GM21526 (cell line): Measurements from ENCODE around the gene ADCY10.
"Not testable (repeated sequence)": the region's sequence is repeated elsewhere in the genome, so short reads cannot be mapped to it uniquely, and the experiment has no call there.

ENCODE experiments used
- ATAC-seq: cut with Tn5 transposase; IDR thresholded peaks from one replicate; pipeline ENCODE4 v1.9.1; 2021; ENCODE audit warnings: moderate library complexity; ENCODE audit not compliant: unreplicated experiment, low FRiP score

The ADCY10 gene

DNA sequence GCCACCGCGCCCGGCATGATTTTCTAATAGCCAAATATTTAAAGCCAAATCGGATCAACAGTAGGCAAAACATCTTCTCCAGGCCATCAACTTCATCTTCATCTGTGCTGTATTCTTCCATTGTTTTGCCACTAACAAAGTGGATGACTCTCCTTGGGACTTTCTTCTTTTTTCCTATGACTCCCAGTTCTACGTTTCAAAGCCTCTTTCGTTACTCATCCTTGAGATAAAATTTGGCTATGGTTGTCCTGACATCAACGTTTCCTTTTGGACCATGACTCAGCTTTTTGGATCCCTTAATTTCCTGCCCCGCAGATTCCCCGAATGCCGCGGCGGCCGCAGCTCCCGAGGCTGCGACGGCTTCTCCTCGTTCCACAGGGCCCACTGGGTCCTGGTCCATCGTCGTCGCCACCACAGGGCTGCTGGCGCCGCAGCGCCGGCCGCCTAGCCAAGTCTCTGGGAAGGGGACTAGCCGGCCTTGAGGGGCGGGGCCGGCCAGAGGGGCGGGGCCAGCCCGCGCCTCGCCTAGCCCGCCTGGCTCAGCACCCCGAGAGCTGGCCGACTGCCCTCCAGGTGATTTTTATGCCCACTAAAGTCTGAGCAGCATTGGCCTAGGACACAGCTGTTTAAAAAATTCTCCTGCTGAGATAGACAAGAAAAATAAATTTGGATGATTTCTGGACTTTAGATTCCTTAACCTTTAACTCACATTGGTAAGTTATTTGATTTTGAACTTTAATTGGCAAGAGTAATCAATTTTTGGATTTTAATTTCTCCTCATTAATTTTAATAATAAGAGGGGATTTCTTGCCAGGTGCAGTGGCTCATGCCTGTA, 93.9 kb downstream of the ADCY10 start:
- peak; percentile 71 for ATAC-seq

DNA sequence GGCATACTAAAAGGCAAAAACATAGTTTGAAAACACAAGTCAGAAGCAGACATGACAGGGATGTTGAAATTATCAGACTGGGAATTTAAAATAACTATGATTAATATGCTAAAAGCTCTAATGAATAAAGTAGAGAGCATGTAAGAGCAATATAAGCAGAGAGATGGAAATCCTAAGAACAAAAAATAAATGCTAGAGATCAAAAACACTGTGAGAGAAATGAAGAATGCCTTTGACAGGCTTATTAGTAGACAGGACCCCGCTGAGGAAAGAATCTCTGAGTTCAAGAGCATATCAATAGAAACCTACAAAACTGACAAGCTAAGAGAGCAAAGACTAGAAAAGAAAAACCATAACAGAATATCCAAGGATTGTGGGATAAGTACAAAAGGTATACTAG, 98.3 kb downstream of the ADCY10 start:
- no peak for ATAC-seq

DNA sequence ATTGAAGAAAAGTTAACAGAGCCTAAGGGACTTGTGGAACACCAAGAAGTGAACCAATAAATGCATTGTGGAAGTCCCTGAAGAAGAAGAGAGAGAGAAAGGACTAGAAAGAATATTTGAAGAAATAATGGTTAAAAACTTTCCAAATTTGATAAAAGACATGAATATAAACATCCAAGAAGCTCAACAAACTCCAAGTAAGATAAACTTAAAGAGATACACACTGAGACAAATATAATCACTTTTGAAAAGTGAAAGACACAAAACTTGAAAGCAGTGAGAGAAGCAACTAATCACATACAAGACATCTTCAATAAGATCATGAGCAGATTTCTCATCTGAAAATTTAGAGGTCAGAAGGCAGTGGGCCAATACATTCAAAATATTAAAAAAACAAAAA, 101.0 kb downstream of the ADCY10 start:
- ATAC-seq, result no peak

DNA sequence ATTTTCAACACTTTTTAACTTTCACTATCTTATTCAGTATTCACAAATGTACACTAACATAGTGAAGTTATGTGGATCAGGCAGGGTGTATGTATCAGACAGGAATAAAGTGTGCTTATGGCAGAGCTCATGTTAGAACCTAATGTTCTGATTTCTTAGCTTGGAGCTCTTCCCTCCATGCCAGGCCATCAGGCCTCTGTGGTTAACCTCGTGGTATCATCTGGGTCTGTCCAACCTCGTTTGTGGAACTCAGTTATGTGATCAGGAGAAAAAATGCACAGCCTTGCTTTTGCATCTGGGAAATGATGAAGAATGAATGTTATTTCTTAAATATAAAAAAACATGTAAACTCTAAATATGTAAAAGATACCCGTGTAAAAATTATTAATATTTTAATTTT, 105.2 kb downstream of the ADCY10 start:
- ATAC-seq, result no peak

DNA sequence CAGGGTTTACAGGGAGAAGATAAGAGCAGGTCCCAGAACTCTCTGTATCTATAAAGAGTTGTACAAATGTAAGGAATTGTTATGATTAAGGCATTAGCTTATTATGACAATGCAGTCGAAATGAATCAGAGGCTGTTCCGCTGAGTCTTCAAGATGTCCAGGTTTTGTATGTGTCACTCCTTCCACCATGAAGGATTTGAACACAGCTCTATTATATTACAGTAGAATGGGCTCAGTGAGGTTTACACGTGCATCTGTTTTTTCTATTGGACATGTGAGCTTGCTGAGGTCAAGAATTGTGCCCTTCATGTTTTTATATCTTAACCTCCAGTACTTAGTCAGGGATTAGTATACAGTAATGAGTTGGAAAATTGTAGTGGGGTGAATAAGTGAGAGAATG, 105.8 kb downstream of the ADCY10 start:
- no peak for ATAC-seq

DNA sequence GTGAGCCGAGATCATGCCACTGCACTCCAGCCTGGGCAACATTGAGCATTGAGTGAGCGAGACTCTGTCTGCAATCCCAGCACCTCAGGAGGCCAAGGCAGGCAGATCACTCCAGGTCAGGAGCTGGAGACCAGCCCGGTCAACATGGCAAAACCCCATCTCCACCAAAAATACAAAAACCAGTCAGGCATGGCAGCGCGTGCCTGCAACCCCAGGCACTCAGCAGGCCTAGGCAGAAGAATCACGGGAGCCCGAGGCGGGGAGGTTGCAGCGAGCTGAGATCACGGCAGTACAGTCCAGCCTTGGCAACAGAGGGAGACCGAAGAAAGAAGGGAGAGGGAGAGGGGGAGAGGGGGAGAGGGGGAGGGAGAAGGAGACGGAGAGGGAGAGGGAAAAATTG, 107.3 kb downstream of the ADCY10 start:
- ATAC-seq, result not testable (repeated sequence)

DNA sequence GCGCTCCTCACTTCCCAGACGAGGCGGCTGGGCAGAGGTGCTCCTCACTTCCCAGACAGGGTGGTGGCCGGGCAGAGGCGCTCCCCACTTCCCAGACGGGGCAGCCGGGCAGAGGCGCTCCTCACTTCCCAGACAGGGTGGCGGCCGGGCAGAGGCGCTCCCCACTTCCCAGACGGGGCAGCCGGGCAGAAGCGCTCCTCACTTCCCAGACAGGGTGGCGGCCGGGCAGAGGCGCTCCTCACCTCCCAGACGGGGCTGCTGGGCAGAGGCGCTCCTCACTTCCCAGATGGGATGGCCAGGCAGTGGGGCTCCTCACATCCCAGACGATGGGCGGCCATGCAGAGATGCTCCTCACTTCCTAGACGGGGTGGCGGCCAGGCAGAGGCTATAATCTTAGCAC, 107.7 kb downstream of the ADCY10 start:
- ATAC-seq, result not testable (repeated sequence)

DNA sequence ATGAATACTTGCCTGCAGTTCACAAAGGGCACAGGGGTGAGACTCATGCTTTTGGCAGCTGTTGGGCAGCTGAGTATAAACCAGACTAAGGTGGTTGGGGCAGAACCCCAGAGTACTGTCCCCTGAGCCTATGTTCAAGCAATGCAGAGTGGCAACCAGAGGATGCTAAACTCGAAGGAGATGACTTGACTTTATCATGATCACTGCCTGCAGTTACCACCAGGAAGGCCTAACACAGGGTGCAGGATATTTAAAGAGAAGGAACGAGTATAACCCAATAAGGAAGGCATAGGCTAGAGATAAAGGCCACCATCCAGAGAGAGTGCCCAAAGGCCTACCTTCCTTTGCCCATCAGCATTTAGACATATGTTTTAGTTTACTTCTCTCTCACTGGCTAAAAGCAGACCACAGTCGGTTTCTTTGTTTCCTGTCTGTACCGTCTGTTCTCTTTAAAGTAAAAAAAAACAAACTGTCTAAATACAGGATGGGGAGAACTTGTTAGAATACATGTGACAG, 108.8 kb downstream of the ADCY10 start:
- no peak for ATAC-seq

DNA sequence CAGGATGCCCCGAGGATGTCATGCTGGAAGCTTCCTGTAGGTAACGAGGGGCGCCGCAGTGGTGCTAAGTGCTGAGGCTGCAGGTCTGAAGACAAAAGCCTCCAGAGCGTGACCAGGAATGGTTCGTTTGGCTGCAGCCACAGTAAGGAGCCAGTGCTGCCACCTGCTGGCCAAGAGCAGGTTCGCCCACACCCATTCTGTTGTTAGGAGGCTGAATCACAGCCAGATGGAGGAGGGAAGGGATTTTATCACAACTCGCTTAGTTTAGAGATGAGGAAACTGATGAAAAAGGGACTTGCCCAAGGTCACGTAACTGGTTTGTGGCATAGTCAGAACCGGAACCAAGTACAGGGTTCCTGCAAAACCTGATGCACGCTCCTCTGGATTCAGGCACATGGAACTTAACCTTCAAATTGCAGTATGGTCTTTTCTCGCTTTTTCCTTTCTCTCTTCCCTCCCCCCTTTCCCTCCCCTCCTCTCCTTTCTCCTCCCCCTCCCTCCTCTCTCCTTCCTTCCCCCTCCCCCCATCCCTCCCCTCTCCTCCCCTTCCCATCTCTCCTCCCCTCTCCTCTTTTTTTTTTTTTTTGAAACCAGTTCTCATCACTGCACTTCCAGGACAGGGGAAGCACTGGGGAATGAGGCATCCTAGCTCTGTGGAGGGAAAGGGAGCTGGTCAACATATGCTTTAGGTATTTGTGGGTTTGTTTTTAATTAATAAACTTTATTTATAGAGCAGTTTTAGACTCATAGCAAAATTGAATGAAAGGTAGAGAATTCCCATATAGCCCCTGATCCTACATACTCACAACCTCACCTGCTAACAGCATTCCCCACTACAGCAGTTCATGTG, 110.4 kb downstream of the ADCY10 start:
- peak; percentile 97 for ATAC-seq

DNA sequence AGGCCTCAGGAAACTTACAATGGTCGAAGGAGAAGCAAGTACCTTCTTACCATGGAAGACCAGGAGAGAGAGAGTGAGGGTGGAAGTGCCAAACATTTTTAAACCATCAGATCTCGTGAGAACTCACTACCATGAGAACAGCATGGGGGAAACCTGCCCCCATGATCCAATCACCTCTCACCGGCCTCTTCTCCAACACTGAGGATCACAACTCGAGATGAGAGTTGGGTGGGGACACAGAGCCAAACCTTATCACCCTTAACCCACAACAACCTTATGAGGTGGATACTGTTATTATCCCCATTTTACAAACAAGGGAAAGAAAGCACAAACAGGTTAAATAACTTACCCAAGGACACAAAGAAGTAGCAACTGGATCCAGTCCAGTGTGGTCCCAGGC, 111.7 kb downstream of the ADCY10 start:
- no peak for ATAC-seq

DNA sequence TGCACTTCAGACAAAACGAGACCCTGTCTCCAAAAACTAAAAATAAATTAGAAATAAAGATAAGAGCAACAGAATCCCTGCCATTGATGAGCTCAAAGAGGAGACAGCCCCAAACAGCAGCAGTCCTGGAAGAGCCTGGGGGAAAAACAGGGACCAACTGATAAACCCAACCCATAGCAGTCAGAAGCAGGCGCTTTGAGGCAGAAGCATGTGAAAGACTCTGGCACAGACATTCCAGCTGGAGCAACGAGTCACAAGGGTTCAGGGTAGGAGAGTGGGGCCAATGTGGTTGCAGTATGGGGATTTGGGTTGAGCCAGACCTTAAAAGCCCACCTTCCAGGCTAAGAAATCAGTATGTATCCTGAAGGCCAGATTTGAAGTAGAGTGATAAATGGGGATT, 113.7 kb downstream of the ADCY10 start:
- ATAC-seq, result no peak

DNA sequence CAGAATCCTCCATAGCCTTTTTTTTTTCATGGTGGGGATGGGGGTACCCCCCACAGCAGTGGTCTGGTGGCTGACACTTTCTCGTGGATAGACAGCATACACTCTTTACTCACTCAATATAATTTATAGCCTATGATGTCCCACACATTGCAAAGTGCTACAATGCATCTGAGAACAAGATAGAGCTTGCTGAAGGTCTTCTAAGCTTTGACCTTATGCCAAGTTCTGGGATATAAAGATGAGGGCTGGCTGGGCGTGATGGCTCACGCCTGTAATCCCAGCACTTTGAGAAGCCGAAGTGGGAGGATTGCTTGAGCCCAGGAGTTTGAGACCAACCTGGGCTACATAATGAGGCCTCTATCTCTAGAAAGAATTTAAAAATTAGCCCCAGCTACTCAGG, 114.2 kb downstream of the ADCY10 start:
- no peak for ATAC-seq

DNA sequence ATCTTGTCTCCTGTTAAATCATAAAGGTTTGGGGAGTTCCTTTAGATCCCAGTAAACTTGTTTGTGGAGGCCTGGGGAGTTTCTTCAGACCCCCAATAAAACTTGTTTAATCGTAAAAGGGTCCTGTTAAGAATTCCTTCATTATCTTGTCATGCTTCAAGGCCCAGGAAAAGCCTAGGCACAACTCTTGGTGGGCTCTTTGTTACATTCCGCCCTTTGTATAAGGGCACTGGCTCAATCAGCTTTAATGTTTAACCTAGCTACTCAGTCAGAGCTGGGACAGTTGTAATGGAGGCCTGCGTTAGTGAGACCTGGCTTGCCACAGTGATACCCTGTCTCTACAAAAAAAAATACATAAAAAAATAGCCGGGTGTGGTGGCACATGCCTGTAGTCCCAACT, 115.0 kb downstream of the ADCY10 start:
- ATAC-seq, result no peak

DNA sequence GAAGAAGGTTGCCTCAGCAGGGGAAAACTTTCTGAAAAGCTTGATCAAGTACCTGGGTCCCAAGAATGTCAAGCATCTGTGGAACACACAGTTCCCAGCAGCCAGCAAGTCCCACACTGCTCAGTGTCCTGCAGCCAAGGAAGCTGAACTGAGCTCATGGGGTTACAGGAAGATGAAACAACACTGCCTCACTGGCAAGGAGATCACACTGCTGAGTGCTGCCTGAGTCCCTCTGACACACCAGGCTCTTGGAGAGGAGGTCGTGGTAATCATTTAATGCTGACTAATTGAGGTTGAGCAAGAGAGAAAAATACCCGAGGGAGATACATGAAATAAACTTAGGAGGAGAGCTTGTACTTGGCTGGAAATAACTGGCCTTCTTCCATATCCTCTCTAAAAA, 116.9 kb downstream of the ADCY10 start:
- no peak for ATAC-seq

DNA sequence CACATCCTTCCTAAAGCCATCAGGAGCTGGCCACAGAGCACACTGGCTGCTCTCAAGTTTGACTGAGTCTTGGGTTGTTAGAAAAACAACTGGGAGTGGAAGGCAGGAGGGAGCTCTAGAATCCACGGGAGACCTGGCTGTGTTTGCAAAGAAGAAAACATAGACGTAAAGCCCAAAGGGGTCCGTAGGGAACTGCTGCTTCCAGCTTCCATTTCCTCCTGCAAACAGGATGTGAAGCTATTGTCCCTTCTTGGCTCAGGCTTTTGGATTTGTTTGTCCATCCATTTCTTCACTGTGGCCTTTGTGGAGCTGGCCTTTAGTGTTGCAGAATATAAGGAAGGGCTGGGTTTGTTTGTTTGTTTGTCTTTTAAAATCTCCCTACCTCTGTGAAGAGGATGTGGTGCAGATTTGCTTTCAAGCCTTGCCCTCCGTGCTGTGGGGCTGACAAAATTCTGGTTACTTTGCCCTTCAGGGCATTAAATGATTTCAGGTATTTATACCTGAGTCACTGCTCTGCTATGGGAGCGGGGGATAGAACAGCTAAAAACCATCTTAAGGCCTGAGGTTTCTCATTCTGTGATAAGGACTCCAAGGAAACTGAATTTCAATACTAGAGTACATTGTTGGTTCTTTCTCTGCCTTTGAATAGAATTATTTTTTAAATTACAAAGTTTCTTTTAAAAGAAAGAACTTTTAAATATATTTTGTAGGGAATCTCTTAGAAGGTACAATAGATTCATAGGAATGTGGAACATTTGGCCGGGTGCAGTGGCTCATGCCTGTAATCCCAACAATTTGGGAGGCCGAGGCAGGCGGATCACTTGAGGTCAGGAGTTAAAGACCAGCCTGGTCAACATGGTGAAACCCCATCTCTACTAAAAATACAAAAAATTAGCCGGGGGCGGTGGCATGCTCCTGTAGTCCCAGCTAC, 117.9 kb downstream of the ADCY10 start:
- no peak for ATAC-seq

DNA sequence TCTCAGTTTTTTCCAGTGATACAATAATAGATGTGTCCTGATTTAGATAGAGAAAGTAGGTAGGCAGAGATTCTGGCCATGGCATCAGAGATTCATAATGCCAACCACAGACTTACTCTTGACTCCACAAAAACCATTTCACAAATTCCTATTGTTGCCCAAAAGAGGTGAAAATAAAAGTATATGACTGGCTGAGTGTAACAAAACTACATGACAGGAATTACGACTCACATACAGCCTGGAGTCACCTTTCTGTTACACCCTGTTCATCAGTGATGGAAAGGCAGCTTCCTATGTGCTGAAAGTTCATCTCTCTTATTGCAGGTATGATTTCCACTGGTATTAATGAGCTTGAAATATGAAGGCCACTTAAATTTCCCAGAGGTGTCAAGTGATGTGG, 119.9 kb downstream of the ADCY10 start:
- no peak for ATAC-seq

DNA sequence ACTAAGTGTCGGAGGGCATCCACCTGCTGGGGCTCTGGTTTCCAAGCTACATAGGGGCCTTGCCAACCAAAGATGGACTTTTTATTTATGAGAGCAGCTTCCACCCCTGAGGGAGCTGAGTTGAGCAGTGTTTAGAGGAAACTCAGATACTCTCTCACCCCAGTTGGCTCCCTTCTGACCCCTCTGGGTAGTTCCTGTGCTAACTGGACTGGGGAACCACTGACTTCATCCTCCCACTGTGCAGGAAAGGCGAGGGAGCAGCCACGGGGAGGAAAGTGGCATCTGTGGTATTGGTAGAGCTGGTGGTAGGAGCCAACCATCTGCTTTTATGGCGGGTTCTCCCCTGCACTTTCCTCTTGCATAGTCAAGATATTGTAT, 121.8 kb downstream of the ADCY10 start:
- no peak for ATAC-seq

DNA sequence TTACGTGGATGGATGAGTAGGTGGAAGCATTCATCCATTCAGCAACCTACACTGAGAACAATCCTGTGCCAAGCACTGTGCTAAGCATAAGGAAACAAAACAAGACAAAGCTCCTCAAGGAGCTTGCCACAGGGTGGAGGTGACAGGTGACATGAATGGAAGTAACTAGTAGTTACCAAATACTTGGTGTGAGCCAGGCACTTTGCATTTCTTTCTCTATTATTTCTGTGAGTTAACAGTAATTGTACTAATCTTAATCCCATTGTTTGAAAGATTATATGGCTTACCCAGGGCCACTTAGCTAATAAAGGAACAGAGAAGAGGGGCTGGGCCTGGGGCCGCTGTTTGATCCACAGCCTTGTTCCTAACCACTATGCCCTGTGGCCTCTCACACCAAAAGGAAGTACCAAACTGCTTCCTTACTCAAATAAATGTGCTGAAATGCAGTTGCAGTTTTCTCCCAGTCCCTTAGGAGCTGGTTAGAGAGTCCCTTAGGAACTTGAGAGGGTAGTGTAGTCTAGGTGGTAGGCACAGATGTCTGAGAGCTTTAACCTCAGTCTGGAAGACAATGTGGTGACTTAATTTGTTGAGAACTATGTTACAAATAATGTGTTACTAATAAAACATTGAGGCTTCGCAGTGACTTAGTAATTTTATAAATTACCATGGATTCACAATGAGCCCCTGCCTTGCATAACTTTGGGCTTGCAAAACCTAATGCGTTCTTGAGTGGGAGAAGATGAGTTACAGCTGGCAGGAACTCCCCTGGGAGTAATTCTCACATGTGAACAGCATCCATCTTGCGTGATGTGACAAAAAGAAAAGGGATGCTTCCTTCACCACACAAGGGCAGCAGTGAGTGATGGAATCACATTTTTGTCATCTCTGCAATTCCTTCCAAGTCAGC, 122.4 kb downstream of the ADCY10 start:
- ATAC-seq, result no peak

DNA sequence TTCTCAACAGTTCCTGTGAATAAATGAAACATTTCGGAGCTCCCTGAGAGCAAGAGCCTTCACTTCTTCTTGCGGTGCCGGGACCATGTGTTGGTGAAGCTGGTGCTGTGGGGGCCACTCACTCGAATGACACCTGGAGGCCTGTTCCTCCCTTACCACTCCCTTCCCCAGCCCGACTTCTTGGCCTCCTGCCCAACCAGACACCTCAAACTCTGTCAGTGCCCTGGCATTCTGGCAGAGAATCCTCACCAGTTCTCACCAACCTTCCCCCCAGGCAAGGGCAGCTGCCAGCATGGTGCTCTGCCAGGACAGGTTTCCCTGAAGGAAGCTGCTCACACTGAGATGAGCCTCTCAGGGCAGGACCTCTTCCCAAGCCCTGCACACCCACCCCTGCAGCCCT, 123.8 kb downstream of the ADCY10 start:
- no peak for ATAC-seq

DNA sequence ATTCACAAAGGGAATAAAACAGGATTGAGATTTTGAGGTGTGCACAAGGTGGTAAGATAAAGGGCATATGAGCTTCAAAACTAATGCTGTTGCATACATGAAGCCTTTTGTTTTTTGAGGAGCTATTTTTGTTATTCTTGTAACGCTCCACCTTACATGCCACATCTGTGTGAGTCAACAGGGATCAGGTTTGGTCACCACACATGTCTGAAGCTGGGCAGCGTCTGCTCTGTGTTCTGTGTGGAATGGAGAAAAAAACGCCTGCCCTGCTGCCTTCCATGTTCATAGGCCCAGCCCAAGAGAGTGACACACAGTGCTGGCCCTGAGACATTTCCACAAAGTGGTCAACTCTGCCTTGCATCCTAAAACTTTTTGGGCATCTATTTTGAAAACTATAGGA, 124.4 kb downstream of the ADCY10 start:
- no peak for ATAC-seq
